Measurements from ENCODE around the gene ILK.

The ILK gene

DNA sequence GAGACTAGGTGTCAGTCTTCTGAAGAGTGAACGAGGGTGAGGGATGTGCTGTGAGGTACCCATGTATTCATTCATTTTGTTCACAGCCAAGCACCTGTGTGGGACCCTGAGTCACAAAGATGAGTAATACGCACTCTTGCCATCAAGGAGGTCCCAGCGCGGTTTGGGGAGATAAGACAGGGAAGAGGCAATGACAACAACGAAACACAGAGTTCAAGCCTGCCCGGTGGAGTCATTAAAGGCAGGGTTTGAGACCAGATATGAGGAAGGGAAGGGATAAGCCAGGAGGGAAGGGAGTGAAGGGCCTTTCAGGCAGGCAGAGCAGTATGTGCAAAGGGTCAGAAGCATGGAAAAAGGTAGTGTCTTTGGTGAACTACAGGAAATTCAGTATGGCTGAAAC is 47.4 kb downstream of the ILK start:
- TF ChIP-seq POLR2A (IDR thresholded peaks at IDR 0.05; ENCODE audit: low read depth, low read length): no peak
- DNase-seq (ENCODE audit: insufficient read length, low spot score): no peak
- no peak for FAIRE-seq

DNA sequence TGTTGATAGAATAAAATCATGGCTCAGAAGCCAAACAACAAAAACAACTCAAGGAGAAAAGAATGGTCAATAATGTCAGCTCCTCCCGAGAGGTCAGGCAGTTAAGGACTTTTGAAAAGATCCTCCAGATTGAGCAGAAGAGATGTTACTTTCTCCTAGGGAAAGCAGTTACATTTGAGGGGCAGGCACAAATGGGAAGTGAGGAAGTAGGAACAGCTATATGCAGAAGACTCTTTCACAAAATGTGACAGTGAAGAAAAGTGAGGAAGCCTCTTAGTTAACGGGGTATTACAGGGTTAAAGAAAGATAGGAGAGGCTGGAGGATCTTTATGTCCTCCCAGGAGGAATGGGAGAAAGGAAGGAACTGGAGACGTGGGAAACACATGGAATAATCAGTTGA is 48.6 kb downstream of the ILK start:
- FAIRE-seq (no peak), DNase-seq (ENCODE audit: insufficient read length, low spot score) (no peak)
- no peak for TF ChIP-seq POLR2A (IDR thresholded peaks at IDR 0.05; ENCODE audit: low read depth, low read length)

DNA sequence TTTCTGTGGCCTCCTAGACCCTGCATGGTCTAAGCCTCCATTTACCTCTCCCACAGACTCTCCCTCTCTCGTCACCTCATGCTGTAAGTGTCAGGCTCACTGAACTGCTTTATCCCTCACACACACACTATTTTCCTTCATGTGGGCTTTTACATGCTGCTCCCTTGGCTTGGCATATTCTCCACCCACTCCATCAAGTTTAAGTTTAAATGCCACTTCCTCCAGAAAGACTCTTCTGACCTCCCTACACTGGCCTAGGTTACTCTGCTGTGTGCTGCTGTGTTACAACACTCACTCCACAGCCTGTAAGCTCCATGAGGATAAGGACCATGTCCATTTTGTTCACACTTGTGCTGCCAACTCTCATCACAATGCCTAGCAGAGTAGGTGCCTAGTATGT is 49.5 kb downstream of the ILK start:
- no peak for DNase-seq (ENCODE audit: insufficient read length, low spot score)
- FAIRE-seq: no peak
- TF ChIP-seq POLR2A (IDR thresholded peaks at IDR 0.05; ENCODE audit: low read depth, low read length): no peak

DNA sequence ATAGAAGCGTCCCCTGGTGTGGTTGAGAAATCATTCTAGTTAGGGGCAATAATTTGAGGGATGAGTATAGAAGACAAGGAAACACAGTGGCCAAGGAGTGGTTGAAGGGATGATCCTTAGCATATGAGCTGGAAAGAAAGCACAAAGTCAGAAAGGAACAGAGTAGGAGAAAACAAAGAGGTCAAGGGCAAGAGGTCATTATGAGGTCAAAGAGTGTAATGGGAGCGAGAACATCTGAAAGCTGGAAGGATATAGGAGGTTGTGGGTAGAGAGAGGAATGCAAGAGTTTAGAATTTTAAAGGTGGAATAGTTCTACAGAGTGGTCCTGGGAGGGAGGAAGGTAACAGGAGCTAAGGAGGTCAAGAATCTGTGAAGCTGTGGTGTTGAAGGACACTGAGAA is 50.1 kb downstream of the ILK start:
- no peak for TF ChIP-seq POLR2A (IDR thresholded peaks at IDR 0.05; ENCODE audit: low read depth, low read length)
- DNase-seq (ENCODE audit: insufficient read length, low spot score) (no peak), FAIRE-seq (no peak)

DNA sequence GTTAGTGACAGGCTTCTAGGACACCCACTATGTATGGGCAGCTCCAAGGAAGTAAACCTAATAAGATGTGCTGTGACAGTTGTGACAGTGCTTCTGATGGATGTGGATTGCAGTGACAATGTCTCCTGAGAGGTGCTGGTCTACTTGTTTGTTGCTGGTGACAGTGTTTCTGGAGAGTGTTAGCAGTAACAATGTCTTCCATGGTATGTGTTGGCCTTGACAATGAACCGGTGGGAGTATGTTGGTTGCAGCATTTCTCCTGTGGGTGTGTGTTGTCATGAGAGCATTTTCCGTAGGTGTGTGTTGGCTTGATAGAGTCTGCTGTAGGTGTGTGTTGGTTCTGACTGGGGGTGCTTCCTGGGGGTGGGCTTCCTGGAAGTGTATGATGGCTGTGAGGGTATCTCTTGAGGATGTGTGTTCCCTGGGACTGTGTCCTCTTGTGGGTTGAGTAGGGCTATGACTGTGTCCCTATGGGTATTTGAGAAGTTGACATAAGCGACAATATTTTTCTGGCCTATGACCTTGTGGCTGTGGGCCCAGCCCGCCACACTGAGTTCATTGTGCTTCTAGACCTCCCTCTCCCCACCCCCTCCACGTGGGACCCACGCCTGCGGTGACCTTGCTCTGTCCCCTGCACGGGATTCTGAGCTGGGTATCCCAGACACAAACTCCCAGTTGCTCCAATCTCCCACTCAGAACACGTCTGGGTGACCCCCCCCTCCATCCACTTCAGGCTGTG is 50.9 kb downstream of the ILK start:
- FAIRE-seq: no peak
- no peak for DNase-seq (ENCODE audit: insufficient read length, low spot score)
- no peak for TF ChIP-seq POLR2A (IDR thresholded peaks at IDR 0.05; ENCODE audit: low read depth, low read length)

DNA sequence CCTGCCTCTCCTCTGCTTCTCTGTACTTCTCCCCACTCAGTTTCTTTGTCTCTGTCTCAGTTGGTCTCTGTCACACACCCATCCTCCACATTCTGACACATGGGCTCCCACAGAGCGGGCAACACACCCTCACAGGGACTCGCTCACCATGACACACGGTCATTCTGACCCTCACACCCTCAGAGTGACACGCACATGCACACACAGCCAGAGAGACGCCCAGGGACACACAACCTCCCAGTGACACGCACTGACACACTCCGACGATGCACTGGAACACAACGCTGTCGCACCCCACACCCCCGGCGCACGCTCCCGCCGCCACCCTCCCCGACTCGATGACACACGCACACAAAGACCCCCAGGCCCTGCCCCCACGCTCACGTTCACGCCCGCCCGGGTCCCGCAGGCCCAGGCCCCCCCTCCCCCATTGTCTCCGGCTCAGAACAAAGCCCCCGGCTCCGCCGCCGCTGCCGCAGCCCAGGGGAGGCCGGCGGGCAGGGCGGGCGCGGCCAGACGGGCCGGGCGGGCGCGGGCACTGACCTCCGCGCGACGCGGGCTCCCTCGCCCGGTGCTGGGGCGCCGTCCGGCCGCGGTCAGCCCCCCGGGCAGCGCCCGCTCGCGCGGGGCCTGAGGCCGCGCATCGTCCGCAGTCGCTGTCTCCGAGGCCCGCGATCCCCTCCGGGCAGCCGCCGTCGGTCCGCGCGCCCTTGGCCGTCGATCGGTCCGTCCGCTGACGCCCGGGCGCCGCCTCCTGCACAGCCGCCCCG is 51.6 kb downstream of the ILK start:
- TF ChIP-seq POLR2A (IDR thresholded peaks at IDR 0.05; ENCODE audit: low read depth, low read length): no peak
- FAIRE-seq (no peak), DNase-seq (ENCODE audit: insufficient read length, low spot score) (no peak)

DNA sequence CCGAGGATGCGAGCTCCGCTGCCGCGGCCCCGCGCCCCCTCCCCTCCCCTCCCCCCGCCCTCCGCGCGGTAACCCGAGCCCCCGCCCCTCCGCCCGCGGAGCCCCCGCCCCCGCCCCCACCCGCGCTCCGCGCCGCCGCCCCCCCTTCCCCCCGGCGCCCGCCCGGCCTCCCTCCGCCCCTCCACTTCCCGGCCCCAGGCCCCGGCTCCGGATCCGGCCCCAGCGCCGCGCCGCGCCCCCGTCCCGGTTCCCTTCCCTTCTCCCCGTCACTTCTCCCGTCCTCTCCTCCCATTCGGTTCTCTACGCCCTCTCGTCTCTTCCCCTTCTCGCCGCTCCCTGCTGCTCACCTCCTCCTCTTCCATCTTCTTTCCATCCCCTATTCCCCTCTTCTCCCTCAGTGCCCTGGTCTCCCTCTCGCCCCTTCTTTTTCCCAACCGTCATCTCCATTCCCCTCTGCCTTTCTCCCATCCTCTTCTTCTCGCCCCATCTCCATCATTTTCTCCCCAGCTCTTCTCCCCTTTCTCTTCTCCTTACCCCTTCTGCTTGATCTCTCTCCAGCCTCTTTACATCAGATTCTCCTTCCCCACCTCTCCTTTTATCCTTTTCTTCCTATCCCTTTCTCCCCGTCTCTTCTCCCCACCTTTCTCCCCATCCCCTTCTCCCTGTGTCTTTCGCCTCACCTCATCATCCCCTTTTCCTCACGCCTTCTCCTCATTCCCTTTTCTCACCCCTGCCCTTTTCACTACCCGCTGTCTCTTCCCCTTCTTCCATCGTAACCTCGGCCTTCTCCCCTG is 52.4 kb downstream of the ILK start, which contains the start of gene DCHS1:
Gene DCHS1, minus strand, starts transcription at position 20 of the 794 bp plus-strand sequence. CDS start 14,196 bp downstream, outside the sequence.
- TF ChIP-seq POLR2A (IDR thresholded peaks at IDR 0.05; ENCODE audit: low read depth, low read length): no peak
- DNase-seq (ENCODE audit: insufficient read length, low spot score) (no peak), FAIRE-seq (no peak)

DNA sequence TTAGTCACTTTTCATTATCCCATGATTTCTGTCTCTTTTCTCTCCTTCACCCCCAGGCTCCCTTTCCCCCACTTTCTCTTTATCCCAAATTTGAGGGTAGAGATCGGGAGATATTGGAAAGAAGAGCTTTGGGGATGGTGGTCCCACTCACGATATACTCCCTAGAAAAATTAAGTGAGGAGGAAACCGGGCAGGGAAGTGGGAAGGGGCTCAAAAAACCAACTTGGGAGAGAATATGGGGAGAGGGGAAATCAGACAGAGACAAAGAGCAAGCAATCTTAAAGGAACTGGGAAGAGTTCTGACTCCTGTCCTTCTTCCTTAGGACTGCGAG is 53.0 kb downstream of the ILK start:
- TF ChIP-seq POLR2A (IDR thresholded peaks at IDR 0.05; ENCODE audit: low read depth, low read length): no peak
- DNase-seq (ENCODE audit: insufficient read length, low spot score): no peak
- no peak for FAIRE-seq

DNA sequence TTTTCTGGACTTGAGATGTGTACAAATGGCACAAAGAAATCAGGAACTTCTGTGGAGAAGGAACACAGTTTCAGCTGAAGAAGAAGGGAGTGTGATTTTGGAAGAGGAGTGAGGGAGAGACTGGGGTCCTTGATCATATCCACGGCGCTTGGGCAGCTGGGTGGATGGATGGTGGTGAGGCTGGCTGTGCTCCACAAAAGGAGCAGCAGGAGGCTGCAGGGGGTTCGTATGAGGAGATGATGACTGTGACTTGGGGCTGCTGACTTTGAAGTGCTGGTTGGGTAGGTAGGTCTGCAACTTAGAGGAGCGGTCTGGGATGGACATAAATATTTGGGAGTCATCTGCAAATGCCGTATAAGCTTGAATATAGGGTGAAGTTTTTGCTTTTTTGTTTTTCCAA is 53.4 kb downstream of the ILK start:
- DNase-seq (ENCODE audit: insufficient read length, low spot score): no peak
- FAIRE-seq: no peak
- no peak for TF ChIP-seq POLR2A (IDR thresholded peaks at IDR 0.05; ENCODE audit: low read depth, low read length)

DNA sequence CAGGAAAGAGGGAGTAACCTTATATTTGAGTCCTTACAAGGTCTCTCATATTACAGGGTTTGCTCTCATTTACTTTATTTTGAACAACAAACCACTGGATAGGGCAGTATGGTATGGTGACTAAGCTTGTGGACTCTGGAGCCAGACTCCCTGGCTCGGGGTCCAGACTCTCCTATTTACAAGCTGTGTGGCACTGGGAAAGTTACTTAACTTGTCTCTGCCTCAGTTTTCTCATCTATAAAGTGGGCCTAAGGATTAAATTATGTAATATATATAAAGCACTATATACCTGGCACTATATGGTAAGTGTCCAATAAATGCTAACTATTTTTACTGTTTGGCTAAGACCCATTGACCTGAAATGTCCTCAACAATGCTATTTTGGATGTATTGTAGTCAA is 53.8 kb downstream of the ILK start:
- no peak for FAIRE-seq
- DNase-seq (ENCODE audit: insufficient read length, low spot score): no peak
- TF ChIP-seq POLR2A (IDR thresholded peaks at IDR 0.05; ENCODE audit: low read depth, low read length): no peak

DNA sequence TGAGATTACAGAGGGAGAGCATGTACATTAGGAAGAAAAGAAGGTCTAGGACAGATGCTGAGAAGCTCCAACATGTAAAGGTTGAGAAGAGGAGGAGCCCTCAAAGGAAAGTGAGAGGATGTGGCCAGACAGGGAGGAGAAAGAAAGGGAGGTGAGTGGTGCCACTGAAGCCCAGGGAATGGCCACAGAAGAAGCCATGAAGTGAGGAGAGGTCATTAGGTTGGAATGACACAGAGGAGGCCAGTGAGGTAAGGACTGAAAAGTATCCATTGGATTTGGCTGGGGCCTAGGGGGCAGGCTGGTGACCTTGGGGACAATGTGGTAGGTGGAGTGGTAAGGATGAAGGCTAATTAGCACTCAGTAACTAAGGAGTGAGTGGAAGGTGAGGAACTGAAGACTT is 55.1 kb downstream of the ILK start:
- TF ChIP-seq POLR2A (IDR thresholded peaks at IDR 0.05; ENCODE audit: low read depth, low read length): no peak
- DNase-seq (ENCODE audit: insufficient read length, low spot score): no peak
- no peak for FAIRE-seq
